HepG2 (cell line): ENCODE results near the gene SLC16A5. TPM values are rescaled to one million over a fixed set of nuclear protein-coding genes. Genes with fewer than 3 reads are reported as not detected.

ENCODE experiments used
- ADNP ChIP-seq: sonication (generic); formaldehyde crosslinking; IDR thresholded peaks from 2 replicates; pipeline ENCODE4 v1.4.0; 2020; ENCODE audit warnings: missing genetic modification reagents
- CAMTA2 ChIP-seq: sonication (generic); formaldehyde crosslinking; IDR thresholded peaks from 2 replicates; pipeline ENCODE4 v1.4.0; 2020; ENCODE audit warnings: mild to moderate bottlenecking, missing genetic modification reagents, borderline replicate concordance
- HMG20A ChIP-seq: IDR thresholded peaks from 2 replicates; pipeline ENCODE4 v1.6.1; 2016; ENCODE audit warnings: borderline replicate concordance
- HOXA3 ChIP-seq: sonication (generic); formaldehyde crosslinking; IDR thresholded peaks from 2 replicates; pipeline ENCODE4 v1.5.0; 2020; ENCODE audit warnings: missing genetic modification reagents
- KAT7 ChIP-seq: IDR thresholded peaks from 2 replicates; pipeline ENCODE4 v1.6.1; 2018; ENCODE audit warnings: borderline replicate concordance, missing compliant biosample characterization
- KLF12 ChIP-seq: sonication (generic); formaldehyde crosslinking; IDR thresholded peaks from 2 replicates; pipeline ENCODE4 v1.4.0; 2020; ENCODE audit warnings: missing genetic modification reagents, borderline replicate concordance
- MEF2D ChIP-seq: sonication (generic); formaldehyde crosslinking; IDR thresholded peaks from 2 replicates; pipeline ENCODE4 v1.5.1; 2020; ENCODE audit warnings: mild to moderate bottlenecking, missing genetic modification reagents
- MXI1 ChIP-seq: IDR thresholded peaks from 3 replicates; pipeline ENCODE4 v1.6.1; 2012; ENCODE audit warnings: low read depth, low read length, inconsistent platforms, borderline replicate concordance
- POLR2G ChIP-seq: fragments of 200-400 bp; formaldehyde crosslinking; IDR thresholded peaks from 2 replicates; pipeline ENCODE4 v1.6.1; 2018; ENCODE audit warnings: mild to moderate bottlenecking, low read depth, low read length, moderate library complexity
- RBM22 ChIP-seq: fragments of 200-400 bp; formaldehyde crosslinking; optimal IDR thresholded peaks from 2 replicates; pipeline ENCODE3; 2017; ENCODE audit warnings: mild to moderate bottlenecking, low read length, moderate library complexity
- SIN3A ChIP-seq: IDR thresholded peaks from 2 replicates; pipeline ENCODE4 v1.6.1; 2011; ENCODE audit warnings: low read depth, mild to moderate bottlenecking, control low read depth, low read length, borderline replicate concordance
- SPEN ChIP-seq: sonication (generic); formaldehyde crosslinking; IDR thresholded peaks from 2 replicates; pipeline ENCODE4 v1.5.1; 2020; ENCODE audit warnings: low read depth, mild to moderate bottlenecking, missing genetic modification reagents
- TBX3 ChIP-seq: fragments of 450-650 bp; IDR thresholded peaks from 2 replicates; pipeline ENCODE4 v1.6.1; 2017; ENCODE audit warnings: antibody characterized with exemption, mild to moderate bottlenecking, inconsistent platforms, borderline replicate concordance
- YEATS2 ChIP-seq: sonication (generic); formaldehyde crosslinking; IDR thresholded peaks from 2 replicates; pipeline ENCODE4 v1.4.0; 2020; ENCODE audit warnings: missing genetic modification reagents, borderline replicate concordance
- ZC3H13 ChIP-seq: sonication (generic); formaldehyde crosslinking; IDR thresholded peaks from 2 replicates; pipeline ENCODE4 v1.8.1; 2023; ENCODE audit warnings: mild to moderate bottlenecking, missing genetic modification reagents, moderate library complexity
- ZEB1 ChIP-seq: IDR thresholded peaks from 2 replicates; pipeline ENCODE4 v1.6.1; 2012; ENCODE audit warnings: mild to moderate bottlenecking, low read depth, inconsistent platforms; ENCODE audit not compliant: insufficient replicate concordance
- ZNF224 ChIP-seq: sonication (generic); formaldehyde crosslinking; IDR thresholded peaks from 2 replicates; pipeline ENCODE4 v1.5.0; 2020; ENCODE audit warnings: mild to moderate bottlenecking, missing genetic modification reagents
- ZNF350 ChIP-seq: sonication (generic); formaldehyde crosslinking; IDR thresholded peaks from 2 replicates; pipeline ENCODE4 v1.4.0; 2020; ENCODE audit warnings: mild to moderate bottlenecking, low read depth, missing genetic modification reagents, borderline replicate concordance
- ZNF766 ChIP-seq: sonication (generic); formaldehyde crosslinking; IDR thresholded peaks from 2 replicates; pipeline ENCODE4 v1.5.0; 2020; ENCODE audit warnings: missing genetic modification reagents, borderline replicate concordance
- ZNF781 ChIP-seq: sonication (generic); formaldehyde crosslinking; IDR thresholded peaks from 2 replicates; pipeline ENCODE4 v1.5.1; 2020; ENCODE audit warnings: borderline replicate concordance, mild to moderate bottlenecking, missing genetic modification reagents; ENCODE audit errors: not compliant biosample characterization
- polyA plus RNA-seq, 8 experiments: library from polyadenylated mRNA; depleted of rRNA in 3 of 8; stranded (reverse) in 7 of 8; unstranded in 1 of 8; fragments of >200 nt; fragmentation: Illumina TruSeq in 4 of 8; extraction: Trizol in 4 of 8; gene quantifications; 2 replicates each; pipeline versions ENCODE4 v1.2.1 to v1.2.3, GENCODE V29; 2011 to 2016; ENCODE audit warnings: low read depth in 4 of 8, missing spikeins in 1 of 8, mixed read lengths in 1 of 8; ENCODE audit not compliant: insufficient read depth in 1 of 8
- total RNA-seq, 5 experiments: library from RNA; depleted of rRNA; stranded (reverse); fragments of >200 nt; fragmentation: Illumina TruSeq; extraction: Trizol; gene quantifications; 2 replicates each; pipeline ENCODE4 v1.2.3, GENCODE V29; 2016; ENCODE audit warnings: low read depth in 1 of 5
- TF ChIP-seq, protein P1 (sequence below): sonication (generic); formaldehyde crosslinking; IDR thresholded peaks from 2 replicates; pipeline ENCODE4 v1.4.0; 2020; ENCODE audit warnings: missing genetic modification reagents
- TF ChIP-seq, protein P2 (sequence below): sonication (generic); formaldehyde crosslinking; IDR thresholded peaks from 2 replicates; pipeline ENCODE4 v1.4.0; 2020; ENCODE audit warnings: mild to moderate bottlenecking, missing genetic modification reagents
- TF ChIP-seq, protein P3 (sequence below): sonication (generic); formaldehyde crosslinking; IDR thresholded peaks from 2 replicates; pipeline ENCODE4 v1.4.0; 2020; ENCODE audit warnings: missing genetic modification reagents

SLC16A5 gene
- total and polyA plus RNA-seq, 2 of the 13 experiments (the other 11 are each of a cell fraction or from before 2014, with no cell fraction given), result 0.69 to 5.6 TPM

DNA sequence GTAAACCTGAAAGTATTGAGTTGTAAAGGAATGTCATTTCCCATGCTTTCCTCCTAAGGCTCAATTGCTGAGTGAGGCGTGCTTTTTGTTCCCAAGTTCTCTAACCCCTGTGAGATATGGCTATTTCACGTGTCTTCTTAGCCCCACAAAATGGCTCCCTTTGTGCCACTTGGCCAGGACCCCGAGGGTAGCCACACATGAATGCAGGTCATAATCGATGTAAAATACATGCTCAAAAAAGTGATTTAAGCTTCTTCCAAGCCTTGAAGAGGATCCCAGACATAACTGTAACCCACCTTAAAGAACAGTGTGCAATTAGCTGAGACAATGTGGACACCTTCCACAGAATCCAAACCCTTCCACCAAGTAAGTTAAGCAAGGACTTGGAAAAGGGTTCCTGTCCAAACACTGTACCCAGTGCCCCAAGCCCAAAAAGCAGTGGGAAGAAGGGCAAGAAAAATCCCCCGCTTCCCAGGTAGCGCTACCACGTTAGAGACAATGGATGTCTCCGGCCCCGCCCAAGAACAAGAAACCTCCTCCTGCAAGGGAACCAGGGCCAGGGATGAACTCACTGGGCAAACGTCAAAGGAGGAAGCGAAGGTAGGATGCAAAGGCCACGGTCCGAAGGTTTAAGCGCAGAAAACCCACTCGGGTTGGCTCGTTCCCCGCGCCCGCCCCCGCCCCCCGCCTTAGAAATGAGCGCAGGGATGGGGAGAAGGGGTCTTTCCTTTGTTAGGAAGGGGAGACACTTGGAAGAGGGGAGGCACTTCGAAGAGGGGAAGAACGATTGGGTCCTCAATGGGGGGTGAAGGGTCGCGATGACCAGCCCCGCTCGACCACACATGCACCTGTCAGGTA lies 65.4 kb downstream of the SLC16A5 start (continued):
- peak; percentile 48 for TF ChIP-seq RBM22
- TF ChIP-seq SIN3A, result peak; percentile 56; the same call in 1 of the 2 replicates
- peak; percentile 60 for TF ChIP-seq ZEB1
- TF ChIP-seq HOXA3 (CRISPR knock-in tag), result peak; percentile 24; the same call in 1 of the 2 replicates
- TF ChIP-seq KAT7 (CRISPR knock-in tag), result no peak
- peak; percentile 9 for TF ChIP-seq YEATS2 (CRISPR knock-in tag)
- no peak for TF ChIP-seq ZNF224 (CRISPR knock-in tag)
- TF ChIP-seq CAMTA2, result no peak
- TF ChIP-seq, protein P1, sequence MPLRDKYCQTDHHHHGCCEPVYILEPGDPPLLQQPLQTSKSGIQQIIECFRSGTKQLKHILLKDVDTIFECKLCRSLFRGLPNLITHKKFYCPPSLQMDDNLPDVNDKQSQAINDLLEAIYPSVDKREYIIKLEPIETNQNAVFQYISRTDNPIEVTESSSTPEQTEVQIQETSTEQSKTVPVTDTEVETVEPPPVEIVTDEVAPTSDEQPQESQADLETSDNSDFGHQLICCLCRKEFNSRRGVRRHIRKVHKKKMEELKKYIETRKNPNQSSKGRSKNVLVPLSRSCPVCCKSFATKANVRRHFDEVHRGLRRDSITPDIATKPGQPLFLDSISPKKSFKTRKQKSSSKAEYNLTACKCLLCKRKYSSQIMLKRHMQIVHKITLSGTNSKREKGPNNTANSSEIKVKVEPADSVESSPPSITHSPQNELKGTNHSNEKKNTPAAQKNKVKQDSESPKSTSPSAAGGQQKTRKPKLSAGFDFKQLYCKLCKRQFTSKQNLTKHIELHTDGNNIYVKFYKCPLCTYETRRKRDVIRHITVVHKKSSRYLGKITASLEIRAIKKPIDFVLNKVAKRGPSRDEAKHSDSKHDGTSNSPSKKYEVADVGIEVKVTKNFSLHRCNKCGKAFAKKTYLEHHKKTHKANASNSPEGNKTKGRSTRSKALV, result peak; percentile 64; the same call in 1 of the 2 replicates
- no peak for TF ChIP-seq ZNF781 (CRISPR knock-in tag)
- no peak for TF ChIP-seq ADNP (CRISPR knock-in tag)
- 0 out of 2 replicates have a peak, but pooled peaks have one; percentile 36 for TF ChIP-seq ZNF350
- TF ChIP-seq HMG20A (CRISPR knock-in tag), result no peak
- 0 out of 2 replicates have a peak, but pooled peaks have one; percentile 15 for TF ChIP-seq ZNF766 (CRISPR knock-in tag)
- TF ChIP-seq, protein P2, sequence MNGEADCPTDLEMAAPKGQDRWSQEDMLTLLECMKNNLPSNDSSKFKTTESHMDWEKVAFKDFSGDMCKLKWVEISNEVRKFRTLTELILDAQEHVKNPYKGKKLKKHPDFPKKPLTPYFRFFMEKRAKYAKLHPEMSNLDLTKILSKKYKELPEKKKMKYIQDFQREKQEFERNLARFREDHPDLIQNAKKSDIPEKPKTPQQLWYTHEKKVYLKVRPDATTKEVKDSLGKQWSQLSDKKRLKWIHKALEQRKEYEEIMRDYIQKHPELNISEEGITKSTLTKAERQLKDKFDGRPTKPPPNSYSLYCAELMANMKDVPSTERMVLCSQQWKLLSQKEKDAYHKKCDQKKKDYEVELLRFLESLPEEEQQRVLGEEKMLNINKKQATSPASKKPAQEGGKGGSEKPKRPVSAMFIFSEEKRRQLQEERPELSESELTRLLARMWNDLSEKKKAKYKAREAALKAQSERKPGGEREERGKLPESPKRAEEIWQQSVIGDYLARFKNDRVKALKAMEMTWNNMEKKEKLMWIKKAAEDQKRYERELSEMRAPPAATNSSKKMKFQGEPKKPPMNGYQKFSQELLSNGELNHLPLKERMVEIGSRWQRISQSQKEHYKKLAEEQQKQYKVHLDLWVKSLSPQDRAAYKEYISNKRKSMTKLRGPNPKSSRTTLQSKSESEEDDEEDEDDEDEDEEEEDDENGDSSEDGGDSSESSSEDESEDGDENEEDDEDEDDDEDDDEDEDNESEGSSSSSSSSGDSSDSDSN (CRISPR knock-in tag), result peak; percentile 5; the same call in 1 of the 2 replicates
- 0 out of 3 replicates have a peak, but pooled peaks have one; percentile 15 for TF ChIP-seq MXI1
- TF ChIP-seq SPEN (CRISPR knock-in tag), result 0 out of 2 replicates have a peak, but pooled peaks have one; percentile 20
- TF ChIP-seq POLR2G, result peak; percentile 40; the same call in 1 of the 2 replicates
- TF ChIP-seq ZC3H13 (CRISPR knock-in tag), result 0 out of 2 replicates have a peak, but pooled peaks have one; percentile 35
- TF ChIP-seq TBX3, result no peak
- TF ChIP-seq KLF12 (CRISPR knock-in tag), result peak; percentile 15; the same call in 1 of the 2 replicates
- peak; percentile 42; the same call in 1 of the 2 replicates for TF ChIP-seq MEF2D (CRISPR knock-in tag)
- TF ChIP-seq, protein P3, sequence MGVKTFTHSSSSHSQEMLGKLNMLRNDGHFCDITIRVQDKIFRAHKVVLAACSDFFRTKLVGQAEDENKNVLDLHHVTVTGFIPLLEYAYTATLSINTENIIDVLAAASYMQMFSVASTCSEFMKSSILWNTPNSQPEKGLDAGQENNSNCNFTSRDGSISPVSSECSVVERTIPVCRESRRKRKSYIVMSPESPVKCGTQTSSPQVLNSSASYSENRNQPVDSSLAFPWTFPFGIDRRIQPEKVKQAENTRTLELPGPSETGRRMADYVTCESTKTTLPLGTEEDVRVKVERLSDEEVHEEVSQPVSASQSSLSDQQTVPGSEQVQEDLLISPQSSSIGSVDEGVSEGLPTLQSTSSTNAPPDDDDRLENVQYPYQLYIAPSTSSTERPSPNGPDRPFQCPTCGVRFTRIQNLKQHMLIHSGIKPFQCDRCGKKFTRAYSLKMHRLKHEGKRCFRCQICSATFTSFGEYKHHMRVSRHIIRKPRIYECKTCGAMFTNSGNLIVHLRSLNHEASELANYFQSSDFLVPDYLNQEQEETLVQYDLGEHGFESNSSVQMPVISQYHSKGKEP (CRISPR knock-in tag), result no peak
